HG03097 (cell line): ENCODE results near the gene ZNF487.
"Not testable (repeated sequence)": the region's sequence is repeated elsewhere in the genome, so short reads cannot be mapped to it uniquely, and the experiment has no call there.

Source experiments
- ATAC-seq: cut with Tn5 transposase; IDR thresholded peaks from one replicate; pipeline ENCODE4 v1.9.1; 2021; ENCODE audit not compliant: unreplicated experiment, low FRiP score

Gene ZNF487

GRCh38 chr10:43436291-43437140, at the start of gene ZNF487:
Gene ZNF487, plus strand, starts transcription at chr10:43437111. Its CDS starts 38,703 bp downstream, at chr10:43475814.
- ATAC-seq, result peak; percentile 97

- ATAC-seq, result no peak
These were observed 49.3 kb upstream of the ZNF487 start for GRCh38 chr10:43387678-43388032.

- no peak for ATAC-seq
These were observed 47.0 kb upstream of the ZNF487 start for GRCh38 chr10:43389867-43390266.

GRCh38 chr10:43390333-43390732, 46.6 kb upstream of the ZNF487 start:
- ATAC-seq, result no peak

GRCh38 chr10:43390759-43391158, 46.2 kb upstream of the ZNF487 start:
- no peak for ATAC-seq

GRCh38 chr10:43391496-43391895, 45.4 kb upstream of the ZNF487 start:
- ATAC-seq, result no peak

GRCh38 chr10:43392748-43393147, 44.2 kb upstream of the ZNF487 start:
- no peak for ATAC-seq

GRCh38 chr10:43393186-43393585, 43.7 kb upstream of the ZNF487 start:
- ATAC-seq, result not testable (repeated sequence)

- no peak for ATAC-seq
These were observed 43.1 kb upstream of the ZNF487 start for GRCh38 chr10:43393606-43394360.

GRCh38 chr10:43394868-43395267, 42.0 kb upstream of the ZNF487 start:
- ATAC-seq, result no peak

GRCh38 chr10:43395571-43396060, 41.3 kb upstream of the ZNF487 start:
- ATAC-seq, result no peak

GRCh38 chr10:43396061-43396927, 40.6 kb upstream of the ZNF487 start:
- ATAC-seq, result peak; percentile 40

- ATAC-seq, result peak; percentile 77
These were observed 39.8 kb upstream of the ZNF487 start for GRCh38 chr10:43396928-43397624.

GRCh38 chr10:43398939-43399319, 38.0 kb upstream of the ZNF487 start:
- ATAC-seq, result no peak

- no peak for ATAC-seq
These were observed 37.3 kb upstream of the ZNF487 start for GRCh38 chr10:43399320-43400310.

- ATAC-seq, result no peak
These were observed 35.3 kb upstream of the ZNF487 start for GRCh38 chr10:43401627-43402026.

- no peak for ATAC-seq
These were observed 34.7 kb upstream of the ZNF487 start for GRCh38 chr10:43402176-43402575.

GRCh38 chr10:43402880-43403452, 33.9 kb upstream of the ZNF487 start:
- ATAC-seq, result no peak
